Stimulated activated CD8-positive, alpha-beta memory T cell treated with anti-CD3 and anti-CD28 coated beads, Interleukin-15, amount 100 ng/mL, for 4 hours (primary cell): ENCODE measurements around the gene PHYKPL.
"Not testable (repeated sequence)": the region's sequence is repeated elsewhere in the genome, so short reads cannot be mapped to it uniquely, and the experiment has no call there.

Experiments used
- DNase-seq, 2 donors: peaks; one replicate each; pipeline ENCODE4 v3.0.0-alpha.2; 2020; ENCODE audit warnings: low read depth in 2 of 2

PHYKPL gene

GRCh38 chr5:178207183-178207916 is 25.3 kb downstream of the PHYKPL start:
- DNase-seq: no peak

DNA sequence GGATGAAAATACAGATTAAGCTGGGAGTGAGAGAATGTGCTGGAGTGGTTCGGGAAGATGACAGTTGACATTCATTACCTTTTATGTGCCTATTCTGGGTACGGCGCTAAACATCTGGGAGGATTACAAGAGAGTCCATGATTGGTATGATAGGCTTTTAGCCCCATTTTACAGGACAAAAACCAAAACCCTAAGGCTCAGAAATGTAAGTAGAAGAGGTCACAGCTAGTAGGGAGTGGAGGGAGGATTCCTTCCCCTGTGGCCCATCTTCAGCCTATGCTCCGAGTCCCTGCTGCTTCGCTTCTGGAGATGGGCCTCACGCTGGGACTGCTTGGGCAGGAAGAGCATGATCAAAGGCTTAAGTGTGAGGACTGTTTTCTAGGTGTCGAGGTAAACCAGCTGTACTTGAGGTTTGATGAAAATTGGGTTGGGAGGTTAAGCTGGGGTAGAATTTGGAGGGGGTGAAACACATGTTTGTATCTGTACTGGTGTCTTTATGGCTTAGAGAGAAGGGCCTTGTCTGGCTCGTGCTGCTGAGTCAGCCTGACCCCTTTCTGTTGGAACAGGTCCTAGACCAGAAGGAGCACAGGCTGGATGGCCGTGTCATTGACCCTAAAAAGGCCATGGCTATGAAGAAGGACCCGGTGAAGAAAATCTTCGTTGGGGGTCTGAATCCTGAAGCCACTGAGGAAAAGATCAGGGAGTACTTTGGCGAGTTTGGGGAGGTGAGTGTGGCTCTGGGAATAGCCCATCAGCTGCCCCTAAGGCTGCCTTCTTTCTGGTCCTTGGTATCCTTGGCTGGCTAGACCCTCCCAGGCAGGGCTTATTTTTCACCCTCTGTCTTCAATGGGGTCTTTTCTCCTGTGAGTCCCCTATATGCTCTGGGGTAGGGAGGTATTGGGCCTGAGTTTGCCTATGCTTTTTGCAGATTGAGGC is 26.2 kb downstream of the PHYKPL start:
- no peak for DNase-seq

DNA sequence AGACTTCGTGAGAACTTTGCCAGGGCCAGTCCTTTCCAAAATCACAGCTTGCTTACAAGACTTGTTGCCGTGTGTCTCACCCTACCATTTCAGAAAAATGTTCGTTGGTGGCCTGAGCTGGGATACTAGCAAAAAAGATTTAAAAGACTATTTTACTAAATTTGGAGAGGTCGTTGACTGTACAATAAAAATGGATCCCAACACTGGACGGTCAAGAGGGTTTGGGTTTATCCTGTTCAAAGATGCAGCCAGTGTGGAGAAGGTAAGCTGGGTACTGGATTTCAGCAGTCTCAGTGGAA is 26.9 kb downstream of the PHYKPL start:
- no peak for DNase-seq

- DNase-seq: peak; percentile 40 to 60
Measured at GRCh38 chr5:178204935-178205748, 27.5 kb downstream of the PHYKPL start.

DNA sequence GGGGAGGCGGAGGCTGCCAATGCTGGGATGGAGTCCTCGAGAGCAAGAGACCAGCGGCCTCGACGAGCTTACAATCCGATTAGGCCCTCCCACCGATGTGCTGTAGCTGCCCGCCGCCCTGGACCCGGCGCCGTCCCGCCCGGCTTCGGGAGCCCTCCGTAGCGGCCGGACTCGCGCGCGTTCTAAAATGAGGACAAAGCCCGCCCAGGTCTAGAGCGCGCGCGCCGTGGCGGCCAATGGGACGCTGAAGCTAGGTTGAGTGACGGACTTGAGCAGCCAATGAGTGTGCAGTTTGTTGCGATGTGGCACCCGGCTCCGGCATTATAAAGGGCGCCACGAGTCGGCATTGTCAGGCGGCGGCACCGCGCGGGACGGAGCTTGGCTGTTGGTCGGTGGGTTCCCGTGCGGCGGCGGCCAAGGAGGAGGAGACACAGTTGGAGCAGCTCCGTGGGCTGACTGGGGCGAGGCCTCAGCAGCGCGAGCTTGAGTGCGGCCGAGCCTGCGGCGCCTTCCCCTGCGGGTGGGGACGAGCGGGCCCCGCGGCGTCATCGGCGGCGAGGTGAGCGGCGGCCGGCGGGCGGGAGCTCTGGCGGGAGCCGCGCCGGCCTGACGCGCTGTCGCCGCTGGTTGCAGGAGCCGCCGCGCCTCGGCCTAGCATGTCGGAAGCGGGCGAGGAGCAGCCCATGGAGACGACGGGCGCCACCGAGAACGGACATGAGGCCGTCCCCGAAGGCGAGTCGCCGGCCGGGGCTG is 28.2 kb downstream of the PHYKPL start, which contains the start of gene HNRNPAB:
TSS of gene HNRNPAB (plus strand) at position 352 of the 753 bp plus-strand sequence. CDS start at position 657, 305 bp downstream.
- DNase-seq: peak; percentile 90

GRCh38 chr5:178203670-178204181 is 28.9 kb downstream of the PHYKPL start:
- DNase-seq: no peak

DNA sequence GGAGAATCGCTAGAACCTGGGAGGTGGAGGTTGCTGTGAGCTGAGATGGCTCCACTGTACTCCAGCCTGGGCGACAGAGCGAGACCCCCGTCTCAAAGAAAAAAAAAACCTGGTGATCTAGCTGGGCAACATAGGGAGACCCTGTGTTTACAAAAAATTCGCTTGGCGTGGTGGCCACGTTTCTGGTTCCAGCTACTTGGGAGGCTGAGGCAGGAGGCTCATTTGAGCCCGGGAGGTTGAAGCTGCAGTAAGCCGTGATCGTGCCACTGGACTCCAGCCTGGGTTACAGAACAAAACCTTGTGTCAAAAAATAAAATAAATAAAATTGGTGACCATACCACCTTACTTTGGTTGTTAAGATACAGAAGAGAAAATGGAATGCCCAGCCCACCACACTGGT is 30.1 kb downstream of the PHYKPL start:
- no peak for DNase-seq

- no peak for DNase-seq
Measured at GRCh38 chr5:178201927-178202235, 30.7 kb downstream of the PHYKPL start.

DNA sequence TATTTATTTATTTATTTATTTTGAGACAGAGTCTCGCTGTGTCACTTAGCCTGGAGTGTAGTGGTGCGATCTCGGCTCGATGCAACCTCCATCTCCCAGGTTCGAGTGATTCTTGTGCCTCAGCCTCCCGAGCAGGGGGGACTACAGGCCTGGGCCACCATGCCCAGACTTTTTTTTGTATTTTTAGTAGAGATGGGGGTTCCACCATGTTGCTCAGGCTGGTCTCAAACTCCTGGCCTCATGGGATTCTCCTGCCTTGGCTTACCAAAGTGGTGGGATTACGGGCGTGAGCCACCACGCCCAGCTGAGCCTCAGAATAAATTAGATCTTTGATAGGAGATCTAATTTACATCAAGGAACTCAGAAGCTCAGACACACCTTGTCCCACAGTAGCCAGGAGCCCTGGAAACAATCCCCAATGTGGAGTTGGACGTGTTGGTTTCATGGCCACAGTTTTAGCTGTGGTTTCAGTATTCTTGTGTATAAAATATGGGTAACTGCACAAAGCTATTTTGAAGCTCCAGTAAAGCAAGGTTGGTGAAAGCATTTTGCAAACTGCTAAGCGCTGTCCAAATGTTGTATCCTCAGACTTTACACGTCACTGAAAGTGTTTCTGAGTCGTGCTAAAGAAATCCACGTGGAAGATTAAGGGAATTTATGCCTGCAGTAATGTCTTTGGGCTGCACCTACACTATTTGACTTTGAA is 31.2 kb downstream of the PHYKPL start:
- no peak for DNase-seq

- no peak for DNase-seq
Measured at GRCh38 chr5:178199581-178200434, 32.8 kb downstream of the PHYKPL start.

DNA sequence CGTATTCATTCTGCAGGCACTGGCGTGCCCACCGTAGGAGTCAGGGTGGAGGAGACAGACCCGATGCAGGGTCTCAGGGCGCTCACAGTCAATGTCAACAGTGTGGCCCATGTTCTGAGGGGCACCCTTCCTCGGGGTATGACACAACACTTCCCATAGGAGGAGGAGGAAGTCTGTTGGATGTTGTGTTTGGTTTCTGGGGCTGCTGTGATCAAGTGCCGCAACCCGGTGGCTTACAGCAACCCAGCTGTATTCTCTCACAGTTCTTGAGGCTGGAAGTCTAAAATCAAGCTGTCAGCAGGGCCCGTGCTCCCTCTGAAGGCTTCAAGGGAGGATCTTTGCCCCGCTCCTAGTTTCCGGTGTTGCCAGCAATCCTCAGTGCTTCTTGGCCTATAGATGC is 33.9 kb downstream of the PHYKPL start:
- no peak for DNase-seq

DNA sequence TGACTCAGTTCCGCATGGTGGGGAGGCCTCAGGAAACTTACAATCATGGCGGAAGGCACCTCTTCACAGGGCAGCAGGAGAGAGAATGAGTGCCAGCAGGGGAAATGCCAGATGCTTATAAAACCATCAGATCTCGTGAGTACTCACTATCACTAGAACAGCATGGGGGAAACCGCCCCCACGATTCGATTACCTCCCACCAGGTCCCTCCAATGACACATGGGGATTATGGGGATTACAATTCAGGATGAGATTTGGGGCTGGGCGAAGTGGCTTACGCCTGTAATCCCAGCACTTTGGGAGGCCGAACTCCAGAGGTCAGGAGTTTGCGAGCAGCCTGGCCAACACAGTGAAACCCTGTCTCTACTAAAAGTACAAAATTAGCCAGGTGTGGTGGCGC is 34.5 kb downstream of the PHYKPL start:
- DNase-seq: not testable (repeated sequence)

- DNase-seq: no peak
Measured at GRCh38 chr5:178196986-178197385, 35.6 kb downstream of the PHYKPL start.

DNA sequence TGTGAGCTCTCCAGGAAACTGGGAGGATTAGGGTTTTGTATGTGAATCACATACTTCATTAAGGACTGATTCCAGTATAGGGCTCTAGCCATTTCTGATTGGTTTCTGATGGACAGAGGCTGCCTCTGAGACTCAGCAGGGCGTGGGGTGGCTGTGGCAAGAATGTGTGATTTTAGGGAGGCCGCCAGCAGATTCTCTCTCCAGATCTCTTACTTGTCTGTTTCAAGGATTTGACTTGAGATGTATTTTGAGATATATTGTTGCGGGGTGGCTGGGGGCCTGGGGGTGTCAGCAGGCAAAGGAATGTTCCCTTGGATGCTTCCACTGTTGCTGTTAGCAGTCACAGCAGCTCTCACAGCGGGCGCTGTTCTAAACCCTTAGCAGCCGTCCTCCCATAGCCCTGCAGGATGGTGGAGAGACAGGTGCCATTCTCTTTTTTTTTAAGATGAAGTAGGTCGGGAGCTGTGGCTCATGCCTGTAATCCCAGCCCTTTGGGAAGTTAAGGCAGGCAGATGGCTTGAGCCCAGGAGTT is 36.3 kb downstream of the PHYKPL start:
- DNase-seq: no peak

DNA sequence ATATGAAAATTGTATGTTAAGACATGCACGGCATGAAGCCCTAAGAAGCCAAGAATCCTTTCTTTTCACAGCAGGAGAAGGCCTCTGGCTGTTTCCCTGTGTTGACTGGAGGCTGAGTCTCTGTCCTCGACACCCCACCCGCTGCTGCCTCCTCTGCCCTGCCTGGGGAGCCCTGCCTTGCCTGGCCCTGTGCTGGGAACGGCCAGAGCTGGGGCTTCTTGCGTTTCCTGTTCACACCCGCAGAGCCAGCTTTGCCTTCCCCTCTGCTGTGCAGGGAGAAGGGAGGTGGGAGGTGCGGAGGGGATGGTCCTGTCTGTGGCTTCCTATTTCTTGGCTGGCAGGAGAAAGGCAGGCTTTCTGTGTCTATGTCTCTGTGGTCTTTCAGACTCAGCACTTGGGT is 38.6 kb downstream of the PHYKPL start:
- no peak for DNase-seq

- DNase-seq: no peak
Measured at GRCh38 chr5:178193251-178193809, 39.3 kb downstream of the PHYKPL start.

- DNase-seq: no peak
Measured at GRCh38 chr5:178192787-178193186, 39.8 kb downstream of the PHYKPL start.

DNA sequence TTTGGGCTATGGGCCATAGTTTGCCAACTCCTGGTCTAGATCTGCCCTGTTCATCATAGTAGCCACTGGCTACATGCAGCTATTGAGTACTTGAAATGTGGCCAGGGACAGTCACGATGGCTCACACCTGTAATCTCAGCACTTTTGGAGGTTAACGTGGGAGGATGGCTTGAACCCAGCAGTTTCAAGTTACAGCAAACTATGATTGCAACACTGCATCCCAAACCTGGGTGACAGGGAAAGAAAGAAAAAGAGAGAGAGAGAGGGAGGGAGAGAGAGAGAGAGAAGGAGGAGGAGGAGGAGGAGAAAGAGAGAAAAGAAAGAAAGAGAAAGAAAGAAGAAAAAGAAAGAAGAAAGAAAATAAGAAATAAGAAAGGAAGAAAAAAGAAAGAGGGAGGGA is 40.4 kb downstream of the PHYKPL start:
- no peak for DNase-seq

- DNase-seq: no peak
Measured at GRCh38 chr5:178191661-178192060, 40.9 kb downstream of the PHYKPL start.
